Mesendoderm (in vitro differentiated cells): Measurements from ENCODE around the gene MUC20.
"Not testable (repeated sequence)": the region's sequence is repeated elsewhere in the genome, so short reads cannot be mapped to it uniquely, and the experiment has no call there.

ENCODE experiments used
- DNase-seq: peaks from one replicate; pipeline ENCODE4 v3.0.0; 2013
- H2AK5ac ChIP-seq: 2 replicates; pipeline ENCODE4 v1.6.1; 2013; ENCODE audit warnings: low read length, inconsistent platforms
- H2BK120ac ChIP-seq: 2 replicates; pipeline ENCODE4 v1.6.1; 2013; ENCODE audit warnings: low read depth, mild to moderate bottlenecking, low read length, moderate library complexity, mixed read lengths
- H2BK15ac ChIP-seq: replicated peaks from 2 replicates; pipeline ENCODE4 v1.6.1; 2013; ENCODE audit warnings: low read depth, mild to moderate bottlenecking, moderate library complexity
- H2BK5ac ChIP-seq: 2 replicates; pipeline ENCODE4 v1.6.1; 2013; ENCODE audit warnings: low read length, inconsistent platforms
- H3K18ac ChIP-seq: 2 replicates; pipeline ENCODE4 v1.6.1; 2013; ENCODE audit warnings: mild to moderate bottlenecking, low read length, mixed read lengths
- H3K23ac ChIP-seq: one replicate; pipeline ENCODE4 v1.6.1; 2013; ENCODE audit warnings: low read length
- H3K27ac ChIP-seq: 2 replicates; pipeline ENCODE4 v1.5.1; 2013; ENCODE audit warnings: low read depth, mild to moderate bottlenecking, inconsistent platforms, low read length, moderate library complexity
- H3K27me3 ChIP-seq: 2 replicates; pipeline ENCODE4 v1.6.1; 2013; ENCODE audit warnings: low read length, control low read depth, mild to moderate bottlenecking, inconsistent platforms; ENCODE audit not compliant: insufficient read depth, poor library complexity
- H3K36me3 ChIP-seq: 2 replicates; pipeline ENCODE4 v1.6.1; 2013; ENCODE audit warnings: low read length, inconsistent platforms; ENCODE audit not compliant: control insufficient read depth, insufficient read depth
- H3K4ac ChIP-seq: one replicate; pipeline ENCODE4 v1.6.1; 2013; ENCODE audit warnings: low read depth, mild to moderate bottlenecking, low read length, moderate library complexity
- H3K4me1 ChIP-seq: 2 replicates; pipeline ENCODE4 v1.6.1; 2013; ENCODE audit warnings: low read depth, low read length, inconsistent platforms; ENCODE audit not compliant: control insufficient read depth
- H3K4me2 ChIP-seq: 2 replicates; pipeline ENCODE4 v1.6.1; 2013; ENCODE audit warnings: low read length
- H3K4me3 ChIP-seq: 2 replicates; pipeline ENCODE4 v1.5.1; 2013; ENCODE audit warnings: mild to moderate bottlenecking, low read length
- H3K56ac ChIP-seq: one replicate; pipeline ENCODE4 v1.6.1; 2013; ENCODE audit warnings: low read length
- H3K79me1 ChIP-seq: 2 replicates; pipeline ENCODE4 v1.6.1; 2013; ENCODE audit warnings: low read length, inconsistent platforms
- H3K79me2 ChIP-seq: 2 replicates; pipeline ENCODE4 v1.6.1; 2013; ENCODE audit warnings: mild to moderate bottlenecking, low read length; ENCODE audit not compliant: control insufficient read depth, insufficient read depth
- H3K9ac ChIP-seq: 2 replicates; pipeline ENCODE4 v1.6.1; 2013; ENCODE audit warnings: low read length, inconsistent platforms
- H4K5ac ChIP-seq: one replicate; pipeline ENCODE4 v1.6.1; 2013; ENCODE audit warnings: low read length
- H4K8ac ChIP-seq: one replicate; pipeline ENCODE4 v1.6.1; 2013; ENCODE audit warnings: low read depth, mild to moderate bottlenecking, control low read depth, low read length, moderate library complexity
- WGBS: extraction: QIAGEN DNeasy Blood & Tissue Kit; methylation state at CpG from one replicate; pipeline ENCODE4 v1.1.7; 2013; ENCODE audit warnings: low lambda C conversion rate, missing lambda C conversion rate; ENCODE audit not compliant: insufficient coverage; ENCODE audit errors: extremely low coverage; 5-methylcytosine and 5-hydroxymethylcytosine counted together

The MUC20 gene

DNA sequence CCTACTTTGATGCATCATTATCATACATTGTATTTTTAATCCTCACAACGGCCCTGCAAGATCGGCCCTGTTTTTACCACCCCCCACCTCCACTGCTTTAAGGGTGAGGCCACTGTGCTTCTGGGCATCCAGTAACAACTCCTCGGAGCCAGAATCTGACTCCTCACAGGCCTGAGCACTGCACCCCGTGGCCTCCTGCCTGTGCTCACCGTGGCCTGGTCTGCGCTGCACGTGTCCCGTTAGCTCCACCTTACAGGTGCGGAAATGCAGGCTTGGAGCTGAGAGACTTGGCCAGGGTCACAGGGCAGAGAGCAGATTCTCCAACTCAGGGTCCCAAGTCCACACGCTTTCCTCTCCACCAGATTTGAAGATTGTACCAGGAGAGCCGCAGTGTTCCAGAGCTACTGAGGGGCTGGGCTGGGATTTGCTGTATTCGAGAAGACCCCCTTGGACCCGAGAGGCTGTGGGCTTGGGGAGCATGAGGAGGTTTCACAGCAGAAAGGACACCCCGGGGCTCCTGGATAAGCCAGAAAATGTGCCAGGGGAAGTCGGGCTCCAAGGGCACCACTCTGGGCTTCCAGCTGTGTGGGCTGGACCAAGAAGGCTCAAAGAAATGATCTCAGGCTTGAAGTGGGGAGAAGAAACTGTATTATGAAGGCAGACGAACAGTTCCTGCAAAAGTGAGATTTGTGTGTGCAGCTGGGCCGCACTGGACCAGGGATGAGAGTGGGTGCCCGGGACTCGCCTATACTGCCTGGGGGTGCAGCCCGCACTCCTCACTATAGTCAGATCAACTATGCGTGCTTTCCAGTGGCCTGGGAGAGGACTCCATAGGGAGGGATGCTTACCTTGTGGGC lies 1.6 kb downstream of the MUC20 start:
- H3K4me3 ChIP-seq, H3K27me3 ChIP-seq, H3K27ac ChIP-seq, H2BK15ac ChIP-seq, H3K18ac ChIP-seq, H2AK5ac ChIP-seq, H3K9ac ChIP-seq, H3K4ac ChIP-seq, H3K23ac ChIP-seq, H3K4me2 ChIP-seq, DNase-seq, H4K5ac ChIP-seq, H3K79me2 ChIP-seq, H3K36me3 ChIP-seq, H2BK120ac ChIP-seq, H4K8ac ChIP-seq, H2BK5ac ChIP-seq, H3K56ac ChIP-seq, H3K79me1 ChIP-seq, H3K4me1 ChIP-seq: not testable (repeated sequence)
- no CpG with 5 or more reads among the region's 21 CpGs for WGBS

DNA sequence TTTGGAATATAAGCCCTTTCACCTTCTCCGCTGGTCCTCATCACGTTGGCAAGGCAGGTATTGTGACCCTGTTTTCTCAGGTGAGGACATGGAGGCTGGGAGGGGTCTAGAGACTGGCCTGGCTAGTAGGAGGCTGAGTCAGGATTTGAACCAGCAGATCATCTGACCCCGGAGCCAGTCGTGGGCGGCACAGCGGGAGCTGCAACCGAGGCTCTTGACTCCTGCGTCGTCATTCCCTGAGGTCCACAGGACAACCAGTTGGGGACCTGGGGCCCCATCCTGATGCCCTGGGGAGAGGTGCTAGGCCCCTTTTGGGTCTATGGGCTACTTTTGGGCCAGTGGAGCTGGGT lies 2.2 kb downstream of the MUC20 start:
- H3K4me3 ChIP-seq, H3K27me3 ChIP-seq: not testable (repeated sequence)
- WGBS: no CpG with 5 or more reads among the region's 9 CpGs

DNA sequence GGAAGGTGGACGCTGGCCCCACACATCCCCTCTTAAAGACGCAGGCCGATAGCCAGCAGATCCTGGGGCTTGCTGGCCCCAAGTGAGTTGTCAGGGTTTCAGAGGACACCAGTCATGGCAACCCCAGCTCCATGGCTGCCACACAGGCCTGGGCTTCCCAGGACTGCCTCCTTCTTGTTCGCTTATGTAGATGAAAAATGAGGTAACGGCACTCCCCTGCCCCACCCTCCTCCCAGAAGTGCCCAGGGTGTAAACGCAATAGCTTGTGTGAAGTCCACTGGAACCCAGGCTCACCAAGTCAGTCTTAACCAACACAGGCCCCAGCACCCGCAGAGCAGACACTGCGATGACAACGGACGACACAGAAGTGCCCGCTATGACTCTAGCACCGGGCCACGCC lies 3.6 kb downstream of the MUC20 start:
- H3K4me1 ChIP-seq, H3K18ac ChIP-seq, H3K56ac ChIP-seq, H3K4me3 ChIP-seq, H4K8ac ChIP-seq, H3K79me1 ChIP-seq, H2AK5ac ChIP-seq, H3K27ac ChIP-seq, H2BK15ac ChIP-seq, H2BK5ac ChIP-seq, DNase-seq, H3K27me3 ChIP-seq, H2BK120ac ChIP-seq, H3K79me2 ChIP-seq, H3K4me2 ChIP-seq, H4K5ac ChIP-seq, H3K23ac ChIP-seq, H3K4ac ChIP-seq, H3K36me3 ChIP-seq, H3K9ac ChIP-seq: not testable (repeated sequence)
- WGBS: no CpG with 5 or more reads among the region's 13 CpGs

More for the DNA sequence above, 2.2 kb downstream of the MUC20 start:
- H3K23ac ChIP-seq, H3K56ac ChIP-seq, H3K4ac ChIP-seq, H3K79me1 ChIP-seq, H3K18ac ChIP-seq, H3K27ac ChIP-seq, H3K36me3 ChIP-seq, H2BK5ac ChIP-seq, H4K8ac ChIP-seq, DNase-seq, H2BK120ac ChIP-seq, H3K9ac ChIP-seq, H4K5ac ChIP-seq, H3K4me1 ChIP-seq, H2AK5ac ChIP-seq, H3K4me2 ChIP-seq, H3K79me2 ChIP-seq, H2BK15ac ChIP-seq: not testable (repeated sequence)

DNA sequence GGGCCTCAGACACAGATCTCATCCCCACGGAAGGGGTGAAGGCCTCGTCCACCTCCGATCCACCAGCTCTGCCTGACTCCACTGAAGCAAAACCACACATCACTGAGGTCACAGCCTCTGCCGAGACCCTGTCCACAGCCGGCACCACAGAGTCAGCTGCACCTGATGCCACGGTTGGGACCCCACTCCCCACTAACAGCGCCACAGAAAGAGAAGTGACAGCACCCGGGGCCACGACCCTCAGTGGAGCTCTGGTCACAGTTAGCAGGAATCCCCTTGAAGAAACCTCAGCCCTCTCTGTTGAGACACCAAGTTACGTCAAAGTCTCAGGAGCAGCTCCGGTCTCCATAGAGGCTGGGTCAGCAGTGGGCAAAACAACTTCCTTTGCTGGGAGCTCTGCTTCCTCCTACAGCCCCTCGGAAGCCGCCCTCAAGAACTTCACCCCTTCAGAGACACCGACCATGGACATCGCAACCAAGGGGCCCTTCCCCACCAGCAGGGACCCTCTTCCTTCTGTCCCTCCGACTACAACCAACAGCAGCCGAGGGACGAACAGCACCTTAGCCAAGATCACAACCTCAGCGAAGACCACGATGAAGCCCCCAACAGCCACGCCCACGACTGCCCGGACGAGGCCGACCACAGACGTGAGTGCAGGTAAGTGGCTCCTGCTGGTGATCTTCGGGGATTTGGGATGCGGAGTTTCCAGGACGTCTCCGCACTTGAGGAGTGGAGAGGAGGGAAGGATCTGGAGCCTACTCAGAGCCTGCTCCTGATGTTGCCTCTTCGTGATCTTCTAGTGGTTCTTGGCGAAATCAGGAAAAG lies 5.3 kb downstream of the MUC20 start:
- not testable (repeated sequence) for H4K5ac ChIP-seq, H2AK5ac ChIP-seq, H3K9ac ChIP-seq

DNA sequence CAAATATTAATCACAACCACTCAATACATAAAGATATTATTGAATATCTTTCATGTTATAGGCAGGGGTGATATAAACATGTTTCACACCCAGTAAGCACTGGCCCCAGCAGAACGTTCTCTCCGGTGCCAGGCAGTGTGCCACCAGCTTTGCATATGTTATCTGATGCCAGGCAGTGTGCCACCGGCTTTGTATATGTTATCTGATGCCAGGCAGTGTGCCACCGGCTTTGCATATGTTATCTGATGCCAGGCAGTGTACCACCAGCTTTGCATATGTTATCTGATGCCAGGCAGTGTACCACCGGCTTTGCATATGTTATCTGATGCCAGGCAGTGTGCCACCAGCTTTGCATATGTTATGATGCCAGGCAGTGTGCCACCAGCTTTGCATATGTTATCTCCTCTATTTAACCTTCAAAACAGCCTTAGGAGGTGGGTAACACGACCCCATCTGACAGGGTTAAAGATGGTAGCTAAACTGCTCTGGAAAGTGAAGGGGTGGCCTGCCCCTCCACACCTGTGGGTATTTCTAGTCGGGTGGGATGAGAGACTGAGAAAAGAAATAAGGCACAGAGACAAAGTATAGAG lies 6.9 kb downstream of the MUC20 start:
- no CpG with 5 or more reads among the region's 7 CpGs for WGBS
- Histone ChIP-seq H3K79me1 (no peaks in the 10 kb centered on the region), H3K4ac (no peak overlapping the region), H3K4me2 (no peak overlapping the region), H3K23ac (no peak overlapping the region), H4K8ac (no peak overlapping the region), H3K4me1 (no peaks in the 10 kb centered on the region), H3K36me3 (no peaks in the 10 kb centered on the region), H2BK120ac (no peak overlapping the region), H4K5ac (no peak overlapping the region), H3K56ac (no peak overlapping the region), H3K9ac (no peak overlapping the region), H3K4me3 (no peak overlapping the region), H3K27me3 (no peaks in the 10 kb centered on the region), H3K79me2 (no peaks in the 10 kb centered on the region), H2BK15ac (no peak overlapping the region), H3K18ac (no peak overlapping the region), H2BK5ac (no peak overlapping the region), H2AK5ac (no peak overlapping the region), H3K27ac (no peak overlapping the region)
- no peak for DNase-seq

More for the DNA sequence above, 5.3 kb downstream of the MUC20 start:
- not testable (repeated sequence) for H3K18ac ChIP-seq, H3K23ac ChIP-seq, H4K8ac ChIP-seq, H3K4me3 ChIP-seq, DNase-seq, H3K36me3 ChIP-seq, H2BK120ac ChIP-seq, H3K79me1 ChIP-seq, H3K56ac ChIP-seq, H3K27me3 ChIP-seq, H3K4me2 ChIP-seq, H3K4me1 ChIP-seq, H2BK15ac ChIP-seq, H3K4ac ChIP-seq, H2BK5ac ChIP-seq, H3K27ac ChIP-seq, H3K79me2 ChIP-seq
- WGBS: no CpG with 5 or more reads among the region's 32 CpGs
